NCI-H2227 treated with DMSO at 0.1 percent for 48 hours (cell line): ENCODE data around the gene HRH1.
A peak's percentile ranks its signal among the peaks of the same experiment; 100 is the strongest.
"Not testable (repeated sequence)": the region's sequence is repeated elsewhere in the genome, so short reads cannot be mapped to it uniquely, and the experiment has no call there.

Experiments used
- DNase-seq: peaks from one replicate; lab custom pipeline; 2025; lab: John Stamatoyannopoulos, UW

HRH1 gene

GRCh38 chr3:11154036-11154952 is at the start of gene HRH1:
TSS of gene HRH1 (plus strand) at chr3:11154493. CDS start at chr3:11259038, 104,545 bp downstream.
- no peak for DNase-seq

GRCh38 chr3:11113316-11113715 is 41.0 kb upstream of the HRH1 start:
- DNase-seq = not testable (repeated sequence)

GRCh38 chr3:11115548-11115947 is 38.7 kb upstream of the HRH1 start:
- no peak for DNase-seq

- no peak for DNase-seq
These were observed 37.8 kb upstream of the HRH1 start for GRCh38 chr3:11116336-11117059.

GRCh38 chr3:11117591-11117990 is 36.7 kb upstream of the HRH1 start:
- DNase-seq = no peak

- no peak for DNase-seq
These were observed 36.1 kb upstream of the HRH1 start for GRCh38 chr3:11118181-11118682.

GRCh38 chr3:11120091-11120805 is 34.0 kb upstream of the HRH1 start:
- no peak for DNase-seq

GRCh38 chr3:11126653-11127052 is 27.6 kb upstream of the HRH1 start:
- no peak for DNase-seq

- no peak for DNase-seq
These were observed 25.3 kb upstream of the HRH1 start for GRCh38 chr3:11128682-11129632.

- DNase-seq = no peak
These were observed 23.9 kb upstream of the HRH1 start for GRCh38 chr3:11130385-11130784.

GRCh38 chr3:11131371-11131770 is 22.9 kb upstream of the HRH1 start:
- DNase-seq = no peak

- DNase-seq = not testable (repeated sequence)
These were observed 22.4 kb upstream of the HRH1 start for GRCh38 chr3:11131886-11132285.

- no peak for DNase-seq
These were observed 21.4 kb upstream of the HRH1 start for GRCh38 chr3:11132861-11133260.

- peak; percentile 71 for DNase-seq
These were observed 19.5 kb upstream of the HRH1 start for GRCh38 chr3:11134794-11135193.

- DNase-seq = no peak
These were observed 18.2 kb upstream of the HRH1 start for GRCh38 chr3:11136116-11136515.

- peak; percentile 58 for DNase-seq
These were observed 17.3 kb upstream of the HRH1 start for GRCh38 chr3:11136830-11137626.

- DNase-seq = no peak
These were observed 16.7 kb upstream of the HRH1 start for GRCh38 chr3:11137627-11137959.

GRCh38 chr3:11138371-11138770 is 15.9 kb upstream of the HRH1 start:
- no peak for DNase-seq

GRCh38 chr3:11140030-11140712 is 14.1 kb upstream of the HRH1 start:
- no peak for DNase-seq

GRCh38 chr3:11140713-11141104 is 13.6 kb upstream of the HRH1 start:
- DNase-seq = no peak
